ENCODE measurements around the gene FBXL13.

FBXL13 gene

DNA sequence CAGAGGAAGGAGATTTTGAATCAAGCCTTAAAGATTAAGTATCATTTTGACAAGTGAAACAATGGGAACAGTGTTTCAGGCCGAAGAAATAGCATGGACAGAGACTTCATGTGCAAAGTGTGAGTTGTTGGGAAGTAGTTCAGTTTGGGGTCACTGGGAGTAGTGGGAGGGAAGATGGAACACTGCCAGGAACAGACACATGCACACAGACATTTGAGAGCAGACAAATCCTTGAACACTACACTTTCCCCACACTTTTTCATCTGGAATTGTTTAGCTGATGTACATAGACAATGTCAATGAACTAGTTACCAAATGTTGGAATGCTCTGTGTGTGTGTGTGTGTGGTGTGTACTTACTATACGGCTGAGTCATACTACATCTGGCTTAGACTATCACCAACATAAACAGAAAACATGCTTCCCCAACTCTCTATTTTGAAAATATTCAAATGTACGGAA lies 214.2 kb downstream of the FBXL13 start:
- no peak overlapping the region for H3K27ac ChIP-seq
- TF ChIP-seq, protein P1, sequence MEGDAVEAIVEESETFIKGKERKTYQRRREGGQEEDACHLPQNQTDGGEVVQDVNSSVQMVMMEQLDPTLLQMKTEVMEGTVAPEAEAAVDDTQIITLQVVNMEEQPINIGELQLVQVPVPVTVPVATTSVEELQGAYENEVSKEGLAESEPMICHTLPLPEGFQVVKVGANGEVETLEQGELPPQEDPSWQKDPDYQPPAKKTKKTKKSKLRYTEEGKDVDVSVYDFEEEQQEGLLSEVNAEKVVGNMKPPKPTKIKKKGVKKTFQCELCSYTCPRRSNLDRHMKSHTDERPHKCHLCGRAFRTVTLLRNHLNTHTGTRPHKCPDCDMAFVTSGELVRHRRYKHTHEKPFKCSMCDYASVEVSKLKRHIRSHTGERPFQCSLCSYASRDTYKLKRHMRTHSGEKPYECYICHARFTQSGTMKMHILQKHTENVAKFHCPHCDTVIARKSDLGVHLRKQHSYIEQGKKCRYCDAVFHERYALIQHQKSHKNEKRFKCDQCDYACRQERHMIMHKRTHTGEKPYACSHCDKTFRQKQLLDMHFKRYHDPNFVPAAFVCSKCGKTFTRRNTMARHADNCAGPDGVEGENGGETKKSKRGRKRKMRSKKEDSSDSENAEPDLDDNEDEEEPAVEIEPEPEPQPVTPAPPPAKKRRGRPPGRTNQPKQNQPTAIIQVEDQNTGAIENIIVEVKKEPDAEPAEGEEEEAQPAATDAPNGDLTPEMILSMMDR (conservative IDR thresholded peaks at IDR 0.05): no peak

DNA sequence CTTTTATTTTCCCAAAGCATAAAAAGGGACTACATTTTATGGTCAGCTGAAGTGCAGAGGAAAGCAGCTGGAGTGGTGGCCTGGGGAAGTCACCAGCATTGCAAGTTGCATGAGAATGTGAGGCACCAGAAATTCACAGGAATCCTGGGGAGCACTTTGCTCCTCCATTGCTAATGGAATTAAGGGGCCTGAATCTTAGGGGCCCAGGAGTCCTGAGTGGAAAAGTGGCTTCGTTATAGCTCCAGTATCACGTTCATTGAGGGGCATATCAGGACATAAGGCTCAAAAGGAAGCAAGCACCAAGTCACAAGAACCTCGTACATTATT lies 214.8 kb downstream of the FBXL13 start:
- TF ChIP-seq, protein P1 (conservative IDR thresholded peaks at IDR 0.05): no peak
- H3K27ac ChIP-seq: peak overlapping the region; percentile 12; the same call in 1 of the 2 replicates

DNA sequence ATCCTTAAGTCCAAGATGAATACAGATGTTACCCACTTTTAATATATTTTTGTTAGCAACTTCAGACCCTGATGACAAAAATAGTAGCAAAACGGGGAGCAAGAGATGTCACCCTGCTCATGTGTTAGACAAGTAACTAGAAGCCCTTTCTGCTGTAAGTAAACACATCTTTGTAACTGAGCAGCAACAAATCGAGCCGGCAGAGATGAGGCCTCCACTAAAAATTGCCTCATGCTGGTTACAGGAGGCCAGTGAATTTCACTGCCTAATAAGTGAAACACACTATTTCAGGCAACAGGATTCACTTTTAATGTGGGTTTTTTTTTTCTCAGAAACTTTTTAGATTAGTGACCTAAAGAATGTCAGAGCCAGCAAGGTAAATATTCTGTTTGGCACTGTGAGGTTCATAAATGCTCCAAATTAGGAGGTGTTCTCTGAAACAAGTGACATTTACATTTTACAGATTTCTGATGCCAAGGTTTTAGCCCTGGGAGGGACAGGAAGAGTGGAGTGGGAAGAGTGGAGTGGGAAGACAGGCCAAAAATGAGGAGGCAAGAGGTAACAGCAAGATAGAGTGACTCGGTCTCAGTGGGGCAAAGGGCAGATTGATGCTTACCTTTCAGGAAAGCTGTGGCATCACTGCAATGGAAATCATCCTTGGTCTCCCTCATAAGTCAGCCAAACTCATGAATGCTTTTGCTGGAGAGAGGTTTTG lies 215.4 kb downstream of the FBXL13 start:
- TF ChIP-seq, protein P1 (conservative IDR thresholded peaks at IDR 0.05): no peak

DNA sequence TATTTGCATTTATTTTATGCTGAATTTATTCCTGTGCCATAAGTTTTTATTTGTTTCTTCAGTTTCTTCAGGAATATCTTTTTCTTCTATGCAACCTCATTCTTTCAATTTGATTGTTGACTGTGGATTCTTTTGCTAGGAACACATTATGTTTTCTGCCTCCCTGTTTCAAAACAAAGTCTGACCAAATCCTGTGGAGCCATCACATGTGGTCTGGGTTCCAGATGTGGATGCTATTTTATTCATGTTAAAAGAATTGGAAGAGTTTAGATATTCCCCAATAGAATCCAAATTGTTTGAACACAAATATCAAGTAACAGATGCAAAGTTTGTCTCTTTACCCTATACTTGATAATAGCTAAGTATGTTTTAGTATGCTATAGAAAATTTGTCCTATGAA lies 218.6 kb downstream of the FBXL13 start:
- TF ChIP-seq, protein P1 (conservative IDR thresholded peaks at IDR 0.05): no peak
- no peak overlapping the region for H3K27ac ChIP-seq

More for the DNA sequence above, 215.4 kb downstream of the FBXL13 start:
- peak overlapping the region; percentile 12; the same call in 1 of the 2 replicates for H3K27ac ChIP-seq

DNA sequence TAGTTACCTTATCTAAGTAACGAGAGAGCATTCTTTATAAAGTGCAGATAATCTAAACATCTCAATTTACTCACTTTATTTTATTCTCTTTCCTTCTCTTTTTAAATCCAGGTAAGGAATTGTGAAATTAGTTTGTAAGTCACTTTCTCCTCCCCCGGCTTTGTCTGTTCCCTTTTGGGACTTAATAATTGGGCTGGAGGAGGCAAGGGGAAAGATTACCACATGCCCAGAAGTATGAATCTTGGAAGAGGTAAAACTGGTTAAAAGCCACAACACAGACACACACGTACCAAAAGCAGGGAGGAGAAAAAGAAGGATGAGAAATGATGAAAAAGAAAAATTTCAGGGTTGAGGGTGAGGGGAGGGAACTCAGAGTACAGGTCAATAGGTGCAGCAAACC lies 225.1 kb downstream of the FBXL13 start:
- H3K27ac ChIP-seq: no peak overlapping the region
- TF ChIP-seq, protein P1 (conservative IDR thresholded peaks at IDR 0.05): no peak

DNA sequence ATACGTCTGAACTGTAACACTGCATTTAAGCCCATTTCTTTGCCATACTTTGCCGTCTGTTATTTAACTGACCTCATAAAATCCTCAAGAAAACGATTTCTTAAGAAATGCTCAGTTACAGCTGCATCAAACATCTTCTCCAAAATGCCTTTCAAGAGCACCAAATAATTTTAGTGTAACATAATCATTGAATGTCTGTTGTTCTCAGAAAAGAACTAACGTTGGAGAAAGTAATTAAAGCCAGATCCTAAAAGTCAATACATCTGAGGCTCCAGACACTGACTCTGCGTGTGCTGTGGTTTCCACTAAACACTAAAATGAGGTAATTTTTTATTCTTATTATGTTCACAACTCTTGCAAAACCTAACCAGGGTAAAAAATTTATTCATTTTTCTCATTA lies 225.5 kb downstream of the FBXL13 start:
- H3K27ac ChIP-seq: no peak overlapping the region
- TF ChIP-seq, protein P1 (conservative IDR thresholded peaks at IDR 0.05): no peak

DNA sequence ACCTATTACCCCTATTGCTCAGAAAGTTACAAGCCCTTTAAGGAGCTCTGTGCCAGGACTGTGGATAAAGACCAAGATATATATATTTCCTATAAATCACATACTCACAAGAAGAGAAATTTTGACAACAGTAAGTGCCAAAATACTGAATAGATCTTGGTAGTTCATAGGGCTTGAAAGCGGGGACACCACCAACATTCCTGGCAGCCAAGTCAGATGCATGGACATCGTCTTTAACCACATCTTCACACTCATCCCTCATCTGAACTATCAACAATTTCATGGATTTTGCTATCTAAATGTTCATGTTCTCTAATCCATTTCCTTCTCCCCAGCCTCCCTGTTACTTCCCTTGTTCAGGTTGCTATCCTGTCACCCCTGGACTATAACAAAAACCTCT lies 229.2 kb downstream of the FBXL13 start:
- TF ChIP-seq, protein P1 (conservative IDR thresholded peaks at IDR 0.05): no peak

More for the DNA sequence above, 229.2 kb downstream of the FBXL13 start:
- no peak overlapping the region for H3K27ac ChIP-seq
